Transverse colon (tissue), 4 donors: Measurements from ENCODE around the gene TP53BP1. TPM values are rescaled to one million over a fixed set of nuclear protein-coding genes. Genes with fewer than 3 reads are reported as not detected.

Experiments
- DNase-seq: peaks from one replicate; pipeline ENCODE4 v3.0.0-alpha.2; 2019
- H3K27ac ChIP-seq, 4 donors: fragments of 200-600 bp; sonication (generic); 2 replicates each; pipeline ENCODE4 v1.5.1; 2016 to 2018; ENCODE audit warnings: inconsistent platforms in 4 of 4
- H3K27me3 ChIP-seq: fragments of 200-600 bp; sonication (generic); 2 replicates; pipeline ENCODE4 v1.5.1; 2017; ENCODE audit warnings: inconsistent platforms
- H3K36me3 ChIP-seq, 4 donors: fragments of 200-600 bp; sonication (generic); 2 replicates each; pipeline ENCODE4 v1.5.1; 2017 to 2019; ENCODE audit warnings: inconsistent platforms in 4 of 4
- H3K4me1 ChIP-seq, 4 donors: fragments of 200-600 bp; sonication (generic); 2 replicates each; pipeline ENCODE4 v1.5.1; 2017 to 2020; ENCODE audit warnings: inconsistent platforms in 4 of 4
- H3K4me3 ChIP-seq, 4 donors: fragments of 200-600 bp; sonication (generic); 1 replicate in 1 of 4; 2 replicates in 3 of 4; pipeline versions ENCODE4 v1.5.1 to v1.6.1; 2017 to 2019; ENCODE audit warnings: inconsistent platforms in 4 of 4
- H3K9me3 ChIP-seq, 2 donors: fragments of 200-600 bp; sonication (generic); 2 replicates each; pipeline ENCODE4 v1.5.1; 2017 to 2019; ENCODE audit warnings: inconsistent platforms in 2 of 2
- CTCF ChIP-seq, 5 experiments: fragments of 200-600 bp in 3 of 5; fragments of 450-650 bp in 2 of 5; sonication (generic) in 3 of 5; IDR thresholded peaks; 1 replicate in 2 of 5; 2 replicates in 3 of 5; pipeline ENCODE4 v1.5.1; 2016 to 2017; ENCODE audit warnings: antibody characterized with exemption in 5 of 5, inconsistent platforms in 3 of 5, mild to moderate bottlenecking in 2 of 5, moderate library complexity in 1 of 5
- EP300 ChIP-seq: sonication (generic); formaldehyde crosslinking; IDR thresholded peaks from one replicate; pipeline ENCODE4 v1.6.1; 2017; ENCODE audit warnings: antibody characterized with exemption, low read depth
- POLR2A ChIP-seq: fragments of 450-650 bp; IDR thresholded peaks from one replicate; pipeline ENCODE4 v1.6.1; 2016; ENCODE audit warnings: antibody characterized with exemption, mild to moderate bottlenecking, moderate library complexity
- POLR2AphosphoS5 ChIP-seq, 3 donors: sonication (generic); formaldehyde crosslinking; IDR thresholded peaks; one replicate each; pipeline ENCODE4 v1.6.1; 2016; ENCODE audit warnings: antibody characterized with exemption in 3 of 3
- WGBS, 2 donors: methylation state at CpG; one replicate each; pipeline ENCODE4 v1.1.5; 2018; ENCODE audit warnings: low coverage in 1 of 2; 5-methylcytosine and 5-hydroxymethylcytosine counted together
- in situ Hi-C, 4 donors: fragments of 200-750 bp; cut with MboI; loops; one replicate each; pipeline versions ENCODE4 v1.15.0 to v1.15.1; 2017; ENCODE audit warnings: low sequenced_read_pairs in 3 of 4, low pct_ligation_motif_present in 1 of 4, low pct_unique_long_range_greater_than_20kb in 1 of 4
- intact Hi-C: fragments of 100-400 bp; cut with DNase I; formaldehyde crosslinking; loops from one replicate; pipeline ENCODE4 v1.15.1; 2023; ENCODE audit warnings: low total_unique reads
- total RNA-seq, 4 donors: library from RNA; depleted of rRNA; stranded (reverse); fragments of >200 nt; gene quantifications; one replicate each; pipeline ENCODE4 v1.1.0, GENCODE V29; 2016

The TP53BP1 gene
- total RNA-seq, 4 donors from 2014 or later: 25.1 to 40.8 (median 33.7) TPM

GRCh38 chr15:43449981-43450380 is 43.0 kb downstream of the TP53BP1 start:
- 94 to 100% methylated on average over 1 of the region's 1 CpG for WGBS, 2 donors
- Histone ChIP-seq H3K27ac (no peak overlapping the region), H3K4me1 (no peaks in the 10 kb centered on the region), H3K9me3 (no peaks in the 10 kb centered on the region), H3K36me3 (peaks cover 0 to 14% (median 5%) of the 10 kb centered on the region in 4 donors), H3K27me3 (no peaks in the 10 kb centered on the region), H3K4me3 (no peak overlapping the region)
- intact Hi-C loops (no loop called here), in situ Hi-C loops (no loop called here)
- TF ChIP-seq EP300 (no peak), CTCF (IDR thresholded peaks at IDR 0.05) (no peak), POLR2AphosphoS5 (IDR thresholded peaks at IDR 0.05) (no peak), POLR2A (no peak)
- DNase-seq: no peak

- intact Hi-C loops: no loop called here
- DNase-seq: no peak
- Histone ChIP-seq H3K4me3 (no peak overlapping the region), H3K36me3 (peaks cover 0 to 11% (median 2%) of the 10 kb centered on the region in 4 donors), H3K27me3 (no peaks in the 10 kb centered on the region), H3K4me1 (peaks cover 0 to 4% (median 0%) of the 10 kb centered on the region in 4 donors), H3K27ac (no peak overlapping the region), H3K9me3 (no peaks in the 10 kb centered on the region)
- 71 to 79% methylated on average over 2 of the region's 2 CpGs for WGBS, 2 donors
- in situ Hi-C loops: no loop called here
- TF ChIP-seq POLR2A: no peak
- TF ChIP-seq CTCF (IDR thresholded peaks at IDR 0.05): no peak
- TF ChIP-seq POLR2AphosphoS5 (IDR thresholded peaks at IDR 0.05): no peak
- TF ChIP-seq EP300: no peak
Observed at GRCh38 chr15:43446344-43446743, 46.6 kb downstream of the TP53BP1 start.

GRCh38 chr15:43441316-43441715 is 51.6 kb downstream of the TP53BP1 start:
- Histone ChIP-seq H3K4me3 (no peak overlapping the region), H3K27ac (peak overlapping the region; percentile 23 to 63 (median 41)), H3K4me1 (peaks cover 0 to 8% (median 0%) of the 10 kb centered on the region in 4 donors), H3K9me3 (no peaks in the 10 kb centered on the region), H3K27me3 (no peaks in the 10 kb centered on the region), H3K36me3 (peaks cover 0 to 24% (median 6%) of the 10 kb centered on the region in 4 donors)
- in situ Hi-C loops: no loop called here
- DNase-seq: no peak
- TF ChIP-seq POLR2AphosphoS5 (IDR thresholded peaks at IDR 0.05) (no peak), EP300 (no peak), POLR2A (no peak), CTCF (IDR thresholded peaks at IDR 0.05) (no peak)
- intact Hi-C loops: no loop called here

GRCh38 chr15:43440721-43441281 is 52.2 kb downstream of the TP53BP1 start:
- in situ Hi-C loops (no loop called here), intact Hi-C loops (no loop called here)
- Histone ChIP-seq H3K36me3 (peaks cover 0 to 21% (median 6%) of the 10 kb centered on the region in 4 donors), H3K4me1 (peaks cover 0 to 8% (median 0%) of the 10 kb centered on the region in 4 donors), H3K4me3 (no peak overlapping the region), H3K27me3 (no peaks in the 10 kb centered on the region), H3K9me3 (no peaks in the 10 kb centered on the region), H3K27ac (peak overlapping the region; percentile 23 to 63 (median 43))
- 11 to 38% methylated on average over 2 to 4 of the region's 4 CpGs for WGBS, 2 donors
- peak; percentile 7 for DNase-seq
- TF ChIP-seq POLR2AphosphoS5 (IDR thresholded peaks at IDR 0.05) (peak; percentile 45 to 63 (median 56)), POLR2A (no peak), CTCF (IDR thresholded peaks at IDR 0.05) (peak in 4 of 5 experiments; percentile 15 to 45 (median 38)), EP300 (no peak)
